ENCODE data around the gene BCOR.

DNA sequence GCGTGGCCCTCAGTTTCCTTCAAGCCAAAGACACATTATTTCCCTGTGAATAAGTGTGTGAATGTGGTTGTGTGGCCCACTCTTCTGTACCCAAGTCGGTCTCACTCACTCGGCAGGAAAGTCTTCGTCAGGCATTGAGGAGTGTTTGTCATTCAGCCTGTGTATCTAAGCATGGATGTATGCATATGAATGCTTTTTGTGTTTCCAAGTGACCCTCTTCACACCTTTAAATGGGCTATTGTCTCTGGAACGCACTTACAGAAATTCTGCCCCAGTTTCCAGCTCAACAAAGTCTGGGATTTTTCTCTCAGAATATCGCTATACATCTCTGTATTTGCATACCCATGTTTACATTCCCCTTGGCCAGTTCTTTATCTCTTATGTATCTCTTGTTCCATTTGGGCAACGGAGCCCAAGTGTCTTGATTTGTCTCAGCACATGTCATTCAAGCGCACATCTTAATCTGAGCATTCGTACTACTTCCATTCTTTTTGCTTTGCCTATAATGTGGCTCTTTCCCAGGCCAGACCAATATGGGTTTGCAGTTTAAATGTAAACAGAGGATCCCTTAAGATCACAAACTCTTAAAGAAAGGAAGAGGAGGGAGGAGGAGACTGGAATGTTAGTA is 4.8 kb downstream of the BCOR start:
- TF ChIP-seq EP300 (IDR thresholded peaks at IDR 0.05) (no peak), POLR2A (IDR thresholded peaks at IDR 0.05; ENCODE audit: low read depth) (no peak)
- TF ChIP-seq, protein P1, sequence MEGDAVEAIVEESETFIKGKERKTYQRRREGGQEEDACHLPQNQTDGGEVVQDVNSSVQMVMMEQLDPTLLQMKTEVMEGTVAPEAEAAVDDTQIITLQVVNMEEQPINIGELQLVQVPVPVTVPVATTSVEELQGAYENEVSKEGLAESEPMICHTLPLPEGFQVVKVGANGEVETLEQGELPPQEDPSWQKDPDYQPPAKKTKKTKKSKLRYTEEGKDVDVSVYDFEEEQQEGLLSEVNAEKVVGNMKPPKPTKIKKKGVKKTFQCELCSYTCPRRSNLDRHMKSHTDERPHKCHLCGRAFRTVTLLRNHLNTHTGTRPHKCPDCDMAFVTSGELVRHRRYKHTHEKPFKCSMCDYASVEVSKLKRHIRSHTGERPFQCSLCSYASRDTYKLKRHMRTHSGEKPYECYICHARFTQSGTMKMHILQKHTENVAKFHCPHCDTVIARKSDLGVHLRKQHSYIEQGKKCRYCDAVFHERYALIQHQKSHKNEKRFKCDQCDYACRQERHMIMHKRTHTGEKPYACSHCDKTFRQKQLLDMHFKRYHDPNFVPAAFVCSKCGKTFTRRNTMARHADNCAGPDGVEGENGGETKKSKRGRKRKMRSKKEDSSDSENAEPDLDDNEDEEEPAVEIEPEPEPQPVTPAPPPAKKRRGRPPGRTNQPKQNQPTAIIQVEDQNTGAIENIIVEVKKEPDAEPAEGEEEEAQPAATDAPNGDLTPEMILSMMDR (IDR thresholded peaks at IDR 0.05): no peak

All from esophagus muscularis mucosa (tissue), 4 donors.